Measurements from ENCODE around the gene KCNJ15. TPM values are rescaled to one million over a fixed set of nuclear protein-coding genes. Genes with fewer than 3 reads are reported as not detected.

Gene KCNJ15
- total and polyA plus RNA-seq, 2 of the 8 experiments (the other 6 are each of a cell fraction or from before 2014, with no cell fraction given): under 0.01 TPM; not detected in 1

GRCh38 chr21:38343691-38344090 is 86.9 kb downstream of the KCNJ15 start:
- no peaks in the 10 kb centered on the region for H3K4me1 ChIP-seq (replicated peaks in 1 of 4; ENCODE audit: control insufficient read depth in 3 of 4, insufficient read depth in 4 of 4, low read length in 3 of 4)
- no peak overlapping the region for H4K5ac ChIP-seq (ENCODE audit: insufficient read length, low read depth, low read length)
- H3K4me3 ChIP-seq (ENCODE audit: extremely low read depth in 1 of 4, insufficient read depth in 2 of 4, low read depth in 3 of 4, low read length in 4 of 4): no peak overlapping the region
- no peak overlapping the region for H2AFZ ChIP-seq (ENCODE audit: low read length)
- no peaks in the 10 kb centered on the region for H3K23me2 ChIP-seq (ENCODE audit: low read depth, low read length)
- no peak for FAIRE-seq
- H2BK120ac ChIP-seq (replicated peaks; ENCODE audit: low read depth, low read length): no peak overlapping the region
- no peaks in the 10 kb centered on the region for H3K27me3 ChIP-seq (replicated peaks in 1 of 4; ENCODE audit: control insufficient read depth in 3 of 4, extremely low read depth in 1 of 4, insufficient read depth in 3 of 4, low read length in 3 of 4)
- no peak overlapping the region for H2AK5ac ChIP-seq (ENCODE audit: low read depth, low read length)
- no peak overlapping the region for H3K18ac ChIP-seq (ENCODE audit: extremely low read depth, low read length)
- no peak overlapping the region for H2BK15ac ChIP-seq (ENCODE audit: low read length)
- no peak overlapping the region for H3K56ac ChIP-seq (replicated peaks; ENCODE audit: insufficient read length, low read depth, low read length)
- no peaks in the 10 kb centered on the region for H3K79me2 ChIP-seq (ENCODE audit: control insufficient read depth in 1 of 2, insufficient read depth in 2 of 2, low read length in 2 of 2)
- H3K9ac ChIP-seq (replicated peaks in 1 of 4; ENCODE audit: extremely low read depth in 1 of 4, low read depth in 3 of 4, low read length in 3 of 4): no peak overlapping the region
- 91% methylated on average over 6 of the region's 6 CpGs; no CpG with 5 or more reads in 1 of the 2 experiments for WGBS, 2 experiments (ENCODE audit: extremely low coverage in 1 of 2, insufficient coverage in 1 of 2, insufficient read length in 1 of 2, insufficient replicate concordance in 2 of 2, low coverage in 1 of 2, low lambda C conversion rate in 2 of 2, missing lambda C conversion rate in 1 of 2)
- no peak overlapping the region for H4K91ac ChIP-seq (replicated peaks; ENCODE audit: insufficient read length, low read length)
- H3K9me3 ChIP-seq (ENCODE audit: insufficient read depth in 2 of 2, low read depth in 1 of 2, low read length in 1 of 2): no peaks in the 10 kb centered on the region
- no peak overlapping the region for H2BK20ac ChIP-seq (ENCODE audit: low read length)
- no peak overlapping the region for H3K4ac ChIP-seq (replicated peaks; ENCODE audit: insufficient read length, low read depth, low read length)
- no peaks in the 10 kb centered on the region for H3K79me1 ChIP-seq (ENCODE audit: low read depth, low read length)
- no peak overlapping the region for H2BK12ac ChIP-seq (ENCODE audit: low read depth, low read length)
- no peak overlapping the region for H3K27ac ChIP-seq (ENCODE audit: low read depth, low read length)
- no peak overlapping the region for H2BK5ac ChIP-seq (ENCODE audit: low read depth, low read length)
- no peak overlapping the region for H3K4me2 ChIP-seq (ENCODE audit: insufficient read depth in 1 of 2, low read depth in 2 of 2, low read length in 2 of 2)
- ChIA-PET POLR2A (ENCODE audit: partially characterized antibody) (no interaction called here), CTCF (ENCODE audit: partially characterized antibody) (interaction anchor here (0.7 to 3.0 kb wide), 8 partner anchors 9 to 217 kb away, joined by 3 to 18 read pairs (median 4); no protein-coding TSS in a partner anchor)
- H4K8ac ChIP-seq (ENCODE audit: extremely low read depth, insufficient read depth, low read length): no peak overlapping the region
- no peak overlapping the region for H3K14ac ChIP-seq (ENCODE audit: insufficient read length)
- H4K20me1 ChIP-seq (replicated peaks in 1 of 2; ENCODE audit: control insufficient read depth in 1 of 2, insufficient read depth in 2 of 2, low read length in 2 of 2): no peaks in the 10 kb centered on the region
- DNase-seq (ENCODE audit: low read depth in 1 of 2, low spot score in 2 of 2): no peak
- no peaks in the 10 kb centered on the region for H3K36me3 ChIP-seq (ENCODE audit: control insufficient read depth in 2 of 4, insufficient read depth in 4 of 4, low read length in 3 of 4)
- H3K23ac ChIP-seq (ENCODE audit: insufficient read length): no peak overlapping the region
- no peak for TF ChIP-seq ASH2L (IDR thresholded peaks at IDR 0.05; ENCODE audit: low read length)
- no peak for TF ChIP-seq EGR1 (IDR thresholded peaks at IDR 0.05; ENCODE audit: borderline replicate concordance, low read depth, low read length)
- TF ChIP-seq E2F6 (IDR thresholded peaks at IDR 0.05): no peak
- TF ChIP-seq YY1 (IDR thresholded peaks at IDR 0.05; ENCODE audit: low read depth, low read length): no peak

Measured in H1 (cell line).